Type B pancreatic cell (in vitro differentiated cells): ENCODE results near the gene FAIM2. TPM values are rescaled to one million over a fixed set of nuclear protein-coding genes. Genes with fewer than 3 reads are reported as not detected.

Source experiments
- DNase-seq: peaks from one replicate; pipeline ENCODE4 v3.0.0; 2021; ENCODE audit warnings: mixed read lengths; ENCODE audit not compliant: unreplicated experiment; ENCODE audit errors: extremely low spot score
- H3K27ac Mint-ChIP-seq: 2 replicates; pipeline ENCODE4 v1.8.0; 2021; ENCODE audit warnings: mild to moderate bottlenecking, mixed read lengths
- H3K27me3 Mint-ChIP-seq: 2 replicates; pipeline ENCODE4 v1.8.0; 2021; ENCODE audit warnings: mixed read lengths
- H3K36me3 Mint-ChIP-seq: 2 replicates; pipeline ENCODE4 v1.8.0; 2021; ENCODE audit warnings: mixed read lengths
- H3K4me1 Mint-ChIP-seq: one replicate; pipeline ENCODE4 v1.8.0; 2021; ENCODE audit warnings: mixed read lengths; ENCODE audit not compliant: unreplicated experiment
- H3K4me3 Mint-ChIP-seq: 2 replicates; pipeline ENCODE4 v1.8.0; 2021; ENCODE audit warnings: mild to moderate bottlenecking, mixed read lengths
- H3K9me3 Mint-ChIP-seq: 2 replicates; pipeline ENCODE4 v1.8.0; 2021; ENCODE audit warnings: mixed read lengths
- CTCF ChIP-seq: fragments of 200-600 bp; sonication (generic); conservative IDR thresholded peaks from 2 replicates; pipeline ENCODE4 v1.5.0; 2021; ENCODE audit warnings: antibody characterized with exemption, mild to moderate bottlenecking
- total RNA-seq: library from RNA; stranded (reverse); gene quantifications from 2 replicates; pipeline ENCODE4 v1.2.1, GENCODE V29; 2021; ENCODE audit warnings: low replicate concordance

FAIM2 gene
- total RNA-seq, 1 donor from 2014 or later, result 1.7 TPM

GRCh38 chr12:49920915-49921286, 17.2 kb upstream of the FAIM2 start:
- H3K27ac Mint-ChIP-seq, result no peak overlapping the region
- DNase-seq, result no peak
- no peaks in the 10 kb centered on the region for H3K27me3 Mint-ChIP-seq
- H3K4me3 Mint-ChIP-seq, result no peak overlapping the region
- no peak for TF ChIP-seq CTCF
- no peaks in the 10 kb centered on the region for H3K9me3 Mint-ChIP-seq
- H3K4me1 Mint-ChIP-seq, result peaks cover 8% of the 10 kb centered on the region
- H3K36me3 Mint-ChIP-seq, result no peaks in the 10 kb centered on the region

GRCh38 chr12:49920241-49920914, 16.7 kb upstream of the FAIM2 start:
- Mint-ChIP-seq H3K4me1 (peaks cover 8% of the 10 kb centered on the region), H3K36me3 (no peaks in the 10 kb centered on the region), H3K4me3 (no peak overlapping the region), H3K27me3 (no peaks in the 10 kb centered on the region), H3K9me3 (no peaks in the 10 kb centered on the region), H3K27ac (no peak overlapping the region)
- TF ChIP-seq CTCF, result no peak
- DNase-seq, result no peak

- Mint-ChIP-seq H3K4me3 (no peak overlapping the region), H3K4me1 (peaks cover 12% of the 10 kb centered on the region), H3K36me3 (no peaks in the 10 kb centered on the region), H3K27me3 (peaks cover 3% of the 10 kb centered on the region), H3K27ac (no peak overlapping the region), H3K9me3 (no peaks in the 10 kb centered on the region)
- DNase-seq, result no peak
- TF ChIP-seq CTCF, result no peak
Measured at GRCh38 chr12:49917788-49918173, 14.1 kb upstream of the FAIM2 start.

- no peaks in the 10 kb centered on the region for H3K36me3 Mint-ChIP-seq
- H3K4me3 Mint-ChIP-seq, result no peak overlapping the region
- no peak for DNase-seq
- no peak for TF ChIP-seq CTCF
- no peak overlapping the region for H3K27ac Mint-ChIP-seq
- H3K4me1 Mint-ChIP-seq, result peaks cover 16% of the 10 kb centered on the region
- no peaks in the 10 kb centered on the region for H3K9me3 Mint-ChIP-seq
- H3K27me3 Mint-ChIP-seq, result peaks cover 3% of the 10 kb centered on the region
Measured at GRCh38 chr12:49917166-49917787, 13.6 kb upstream of the FAIM2 start.

- no peaks in the 10 kb centered on the region for H3K36me3 Mint-ChIP-seq
- H3K27ac Mint-ChIP-seq, result no peak overlapping the region
- H3K9me3 Mint-ChIP-seq, result no peaks in the 10 kb centered on the region
- peaks cover 3% of the 10 kb centered on the region for H3K27me3 Mint-ChIP-seq
- DNase-seq, result no peak
- no peak for TF ChIP-seq CTCF
- H3K4me1 Mint-ChIP-seq, result peaks cover 16% of the 10 kb centered on the region
- H3K4me3 Mint-ChIP-seq, result no peak overlapping the region
Measured at GRCh38 chr12:49916129-49916919, 12.6 kb upstream of the FAIM2 start.
